Activated naive CD4-positive, alpha-beta T cell treated with Interleukin-2 at 50 U/mL for 16 hours (primary cell): ENCODE results near the gene ADGRD1.

Experiments
- DNase-seq: peaks from one replicate; pipeline ENCODE4 v3.0.0-alpha.2; 2020

ADGRD1 gene

GRCh38 chr12:131139363-131140068 is 185.8 kb downstream of the ADGRD1 start:
- no peak for DNase-seq

GRCh38 chr12:131140069-131140435 is 186.3 kb downstream of the ADGRD1 start:
- DNase-seq: no peak

- no peak for DNase-seq
Observed at GRCh38 chr12:131140697-131141096, 187.0 kb downstream of the ADGRD1 start.

GRCh38 chr12:131141514-131141913 is 187.8 kb downstream of the ADGRD1 start:
- DNase-seq: no peak

GRCh38 chr12:131142891-131143657 is 189.4 kb downstream of the ADGRD1 start:
- DNase-seq: no peak

- DNase-seq: no peak
Observed at GRCh38 chr12:131146173-131146675, 192.5 kb downstream of the ADGRD1 start.

- DNase-seq: no peak
Observed at GRCh38 chr12:131147293-131147692, 193.6 kb downstream of the ADGRD1 start.

GRCh38 chr12:131147894-131148293 is 194.2 kb downstream of the ADGRD1 start:
- no peak for DNase-seq

GRCh38 chr12:131151558-131152345 is 198.0 kb downstream of the ADGRD1 start:
- no peak for DNase-seq

GRCh38 chr12:131152587-131152986 is 198.9 kb downstream of the ADGRD1 start:
- DNase-seq: no peak

- no peak for DNase-seq
Observed at GRCh38 chr12:131153016-131153415, 199.3 kb downstream of the ADGRD1 start.

- DNase-seq: no peak
Observed at GRCh38 chr12:131153956-131154355, 200.2 kb downstream of the ADGRD1 start.

GRCh38 chr12:131155131-131155530 is 201.4 kb downstream of the ADGRD1 start:
- no peak for DNase-seq

GRCh38 chr12:131157743-131158142 is 204.0 kb downstream of the ADGRD1 start:
- no peak for DNase-seq

GRCh38 chr12:131159660-131160059 is 206.0 kb downstream of the ADGRD1 start:
- no peak for DNase-seq

GRCh38 chr12:131162113-131162512 is 208.4 kb downstream of the ADGRD1 start:
- DNase-seq: no peak

GRCh38 chr12:131163189-131163738 is 209.6 kb downstream of the ADGRD1 start:
- no peak for DNase-seq

- DNase-seq: no peak
Observed at GRCh38 chr12:131164096-131164872, 210.6 kb downstream of the ADGRD1 start.

- DNase-seq: no peak
Observed at GRCh38 chr12:131166717-131167116, 213.0 kb downstream of the ADGRD1 start.

GRCh38 chr12:131167334-131167733 is 213.6 kb downstream of the ADGRD1 start:
- DNase-seq: no peak

GRCh38 chr12:131171029-131171428 is 217.3 kb downstream of the ADGRD1 start:
- no peak for DNase-seq

- DNase-seq: no peak
Observed at GRCh38 chr12:131174901-131175300, 221.2 kb downstream of the ADGRD1 start.
